ENCODE data around the gene MRPL42.

The MRPL42 gene

GRCh38 chr12:93447555-93448290 lies 19.6 kb upstream of the MRPL42 start:
- H3K4me3 ChIP-seq (ENCODE audit: low read depth, low read length) = no peak overlapping the region
- TF ChIP-seq CTCF (IDR thresholded peaks at IDR 0.05; ENCODE audit: low read depth, low read length, missing control alignments) = no peak
- DNase-seq (ENCODE audit: low read depth) = no peak

- DNase-seq (ENCODE audit: low read depth) = no peak
- no peak overlapping the region for H3K4me3 ChIP-seq (ENCODE audit: low read depth, low read length)
- no peak for TF ChIP-seq CTCF (IDR thresholded peaks at IDR 0.05; ENCODE audit: low read depth, low read length, missing control alignments)
Observed at GRCh38 chr12:93448796-93449195, 18.5 kb upstream of the MRPL42 start.

- no peak overlapping the region for H3K4me3 ChIP-seq (ENCODE audit: low read depth, low read length)
- DNase-seq (ENCODE audit: low read depth) = no peak
- TF ChIP-seq CTCF (IDR thresholded peaks at IDR 0.05; ENCODE audit: low read depth, low read length, missing control alignments) = no peak
Observed at GRCh38 chr12:93449277-93449676, 18.0 kb upstream of the MRPL42 start.

GRCh38 chr12:93451423-93452158 lies 15.7 kb upstream of the MRPL42 start:
- no peak overlapping the region for H3K4me3 ChIP-seq (ENCODE audit: low read depth, low read length)
- DNase-seq (ENCODE audit: low read depth) = no peak
- no peak for TF ChIP-seq CTCF (IDR thresholded peaks at IDR 0.05; ENCODE audit: low read depth, low read length, missing control alignments)

GRCh38 chr12:93453633-93454032 lies 13.7 kb upstream of the MRPL42 start:
- TF ChIP-seq CTCF (IDR thresholded peaks at IDR 0.05; ENCODE audit: low read depth, low read length, missing control alignments) = no peak
- no peak for DNase-seq (ENCODE audit: low read depth)
- no peak overlapping the region for H3K4me3 ChIP-seq (ENCODE audit: low read depth, low read length)

- no peak for TF ChIP-seq CTCF (IDR thresholded peaks at IDR 0.05; ENCODE audit: low read depth, low read length, missing control alignments)
- no peak for DNase-seq (ENCODE audit: low read depth)
- H3K4me3 ChIP-seq (ENCODE audit: low read depth, low read length) = no peak overlapping the region
Observed at GRCh38 chr12:93456077-93456476, 11.2 kb upstream of the MRPL42 start.

All from GM12864 (cell line).